A549 (cell line): ENCODE results near the gene PHTF2.

Source experiments
- CEBPB ChIP-seq, 2 experiments: fragments of >200 bp in 1 of 2; sonication (Bioruptor Twin) in 1 of 2; formaldehyde crosslinking in 1 of 2; IDR thresholded peaks; 2 replicates each; pipeline ENCODE4 v1.6.1; 2012 to 2016
- FOSB ChIP-seq: fragments of 250-450 bp; sonication (Bioruptor Pico); IDR thresholded peaks from 2 replicates; pipeline ENCODE4 v1.5.0; 2020; ENCODE audit warnings: mild to moderate bottlenecking, moderate library complexity
- MAFK ChIP-seq: fragments of 450-650 bp; IDR thresholded peaks from 2 replicates; pipeline ENCODE4 v1.6.1; 2014; ENCODE audit not compliant: partially characterized antibody
- MYC ChIP-seq: IDR thresholded peaks from 2 replicates; pipeline ENCODE4 v1.6.1; 2012; ENCODE audit warnings: mild to moderate bottlenecking, inconsistent platforms, low read length, improper control_type of control experiment, borderline replicate concordance
- POLR2A ChIP-seq: IDR thresholded peaks from 2 replicates; pipeline ENCODE4 v1.6.1; 2012; ENCODE audit warnings: mild to moderate bottlenecking, low read length
- RCOR1 ChIP-seq: fragments of 150-350 bp; IDR thresholded peaks from 2 replicates; pipeline ENCODE4 v1.6.1; 2014; ENCODE audit warnings: antibody characterized with exemption, low read length, low read depth
- TFCP2L1 ChIP-seq: fragments of 250-450 bp; sonication (Bioruptor Pico); IDR thresholded peaks from 2 replicates; pipeline ENCODE4 v1.5.0; 2021; ENCODE audit warnings: mild to moderate bottlenecking
- ZFP36 ChIP-seq: fragments of 450-650 bp; IDR thresholded peaks from 2 replicates; pipeline ENCODE4 v1.6.1; 2014; ENCODE audit warnings: borderline replicate concordance; ENCODE audit not compliant: partially characterized antibody
- TF ChIP-seq, protein P1 (sequence below): fragments of 450-650 bp; IDR thresholded peaks from 2 replicates; pipeline ENCODE4 v1.6.1; 2014; ENCODE audit warnings: antibody characterized with exemption
- TF ChIP-seq, protein P2 (sequence below): fragments of >200 bp; sonication (Bioruptor Twin); formaldehyde crosslinking; IDR thresholded peaks from 3 replicates; pipeline ENCODE4 v1.5.1; 2016

DNA sequence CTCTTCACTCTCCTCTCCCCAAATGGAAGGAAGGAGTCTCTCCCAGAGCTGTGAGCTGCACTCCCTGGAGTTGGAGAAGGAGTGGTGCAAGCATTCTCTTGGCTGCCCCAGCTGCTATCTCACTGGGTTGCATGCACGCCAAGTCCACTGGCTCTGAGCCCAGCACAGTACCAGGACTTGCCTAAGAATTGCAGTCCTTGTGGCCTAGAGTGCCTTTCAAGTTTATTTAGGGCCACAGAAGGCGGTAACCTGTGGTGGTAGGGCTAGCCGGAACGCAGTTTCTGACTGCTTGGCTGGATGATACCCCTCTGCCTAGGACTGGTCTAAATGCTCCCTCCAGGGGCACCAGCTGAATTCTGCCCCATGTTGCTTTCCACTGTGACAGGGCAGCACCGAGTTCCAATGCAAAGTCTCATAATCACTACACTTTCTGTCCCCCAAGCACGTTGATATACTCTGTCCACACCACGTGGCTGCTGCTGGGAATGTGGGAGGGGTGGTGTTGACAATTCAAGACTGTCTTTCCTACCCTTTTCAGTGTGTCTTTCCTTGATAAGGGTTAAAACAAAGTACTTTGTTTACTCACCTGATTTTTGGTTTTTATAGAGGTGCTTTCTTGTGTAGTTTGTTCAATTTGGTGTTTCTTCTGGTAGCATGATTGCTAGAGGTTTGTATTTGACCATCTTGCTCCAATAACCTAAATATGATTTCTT, 57.0 kb downstream of the PHTF2 start:
- no peak for TF ChIP-seq CEBPB (IDR thresholded peaks at IDR 0.05)
- TF ChIP-seq RCOR1: no peak
- TF ChIP-seq MYC: no peak
- TF ChIP-seq MAFK: no peak
- TF ChIP-seq, protein P1, sequence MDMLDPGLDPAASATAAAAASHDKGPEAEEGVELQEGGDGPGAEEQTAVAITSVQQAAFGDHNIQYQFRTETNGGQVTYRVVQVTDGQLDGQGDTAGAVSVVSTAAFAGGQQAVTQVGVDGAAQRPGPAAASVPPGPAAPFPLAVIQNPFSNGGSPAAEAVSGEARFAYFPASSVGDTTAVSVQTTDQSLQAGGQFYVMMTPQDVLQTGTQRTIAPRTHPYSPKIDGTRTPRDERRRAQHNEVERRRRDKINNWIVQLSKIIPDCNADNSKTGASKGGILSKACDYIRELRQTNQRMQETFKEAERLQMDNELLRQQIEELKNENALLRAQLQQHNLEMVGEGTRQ: no peak
- TF ChIP-seq, protein P2, sequence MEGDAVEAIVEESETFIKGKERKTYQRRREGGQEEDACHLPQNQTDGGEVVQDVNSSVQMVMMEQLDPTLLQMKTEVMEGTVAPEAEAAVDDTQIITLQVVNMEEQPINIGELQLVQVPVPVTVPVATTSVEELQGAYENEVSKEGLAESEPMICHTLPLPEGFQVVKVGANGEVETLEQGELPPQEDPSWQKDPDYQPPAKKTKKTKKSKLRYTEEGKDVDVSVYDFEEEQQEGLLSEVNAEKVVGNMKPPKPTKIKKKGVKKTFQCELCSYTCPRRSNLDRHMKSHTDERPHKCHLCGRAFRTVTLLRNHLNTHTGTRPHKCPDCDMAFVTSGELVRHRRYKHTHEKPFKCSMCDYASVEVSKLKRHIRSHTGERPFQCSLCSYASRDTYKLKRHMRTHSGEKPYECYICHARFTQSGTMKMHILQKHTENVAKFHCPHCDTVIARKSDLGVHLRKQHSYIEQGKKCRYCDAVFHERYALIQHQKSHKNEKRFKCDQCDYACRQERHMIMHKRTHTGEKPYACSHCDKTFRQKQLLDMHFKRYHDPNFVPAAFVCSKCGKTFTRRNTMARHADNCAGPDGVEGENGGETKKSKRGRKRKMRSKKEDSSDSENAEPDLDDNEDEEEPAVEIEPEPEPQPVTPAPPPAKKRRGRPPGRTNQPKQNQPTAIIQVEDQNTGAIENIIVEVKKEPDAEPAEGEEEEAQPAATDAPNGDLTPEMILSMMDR: no peak
- TF ChIP-seq POLR2A: no peak
- TF ChIP-seq FOSB (CRISPR knock-in tag): no peak
- no peak for TF ChIP-seq ZFP36
- no peak for TF ChIP-seq TFCP2L1 (CRISPR knock-in tag)
